ENCODE data around the gene DNAH17. TPM values are rescaled to one million over a fixed set of nuclear protein-coding genes. Genes with fewer than 3 reads are reported as not detected.

DNAH17 gene
- total and polyA plus RNA-seq, 2 of the 13 experiments (the other 11 are each of a cell fraction or from before 2014, with no cell fraction given), result 0.86 to 1.6 TPM

DNA sequence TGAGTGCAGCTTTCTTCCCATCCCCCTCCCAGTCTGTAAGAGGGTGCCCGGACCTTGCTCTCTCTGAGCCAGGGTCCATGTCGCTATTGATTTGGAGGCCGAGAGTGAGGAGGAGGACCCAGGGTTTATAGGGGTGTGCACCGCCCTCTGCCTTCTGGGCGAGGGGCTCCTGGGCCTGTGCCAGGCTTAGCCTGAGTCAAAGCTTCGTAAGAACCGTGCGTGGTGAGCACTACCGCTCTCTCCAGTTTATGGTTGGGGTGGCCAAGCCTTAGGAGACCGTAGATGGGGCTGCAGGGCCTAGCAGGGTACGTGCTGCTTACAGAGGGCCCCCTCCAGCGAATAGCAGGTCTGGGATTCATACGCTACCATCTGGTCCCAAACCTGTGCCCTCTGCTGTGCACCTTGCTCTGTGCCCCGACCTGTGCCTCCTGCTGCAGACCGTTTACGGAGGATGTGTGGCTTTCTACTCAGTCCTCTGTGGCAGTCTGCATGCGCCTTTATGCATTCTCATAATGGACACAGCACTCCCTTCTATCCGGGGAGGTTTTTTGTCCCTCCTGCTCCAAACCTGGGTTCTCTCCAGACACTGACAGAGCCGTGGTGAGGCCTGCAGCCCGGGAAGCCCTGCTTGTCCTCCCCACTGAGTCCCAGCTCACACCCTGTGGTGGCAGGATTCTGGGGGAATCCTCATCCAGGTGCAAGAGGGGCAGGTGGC, 144.0 kb downstream of the DNAH17 start (continued):
- TF ChIP-seq, protein P1, sequence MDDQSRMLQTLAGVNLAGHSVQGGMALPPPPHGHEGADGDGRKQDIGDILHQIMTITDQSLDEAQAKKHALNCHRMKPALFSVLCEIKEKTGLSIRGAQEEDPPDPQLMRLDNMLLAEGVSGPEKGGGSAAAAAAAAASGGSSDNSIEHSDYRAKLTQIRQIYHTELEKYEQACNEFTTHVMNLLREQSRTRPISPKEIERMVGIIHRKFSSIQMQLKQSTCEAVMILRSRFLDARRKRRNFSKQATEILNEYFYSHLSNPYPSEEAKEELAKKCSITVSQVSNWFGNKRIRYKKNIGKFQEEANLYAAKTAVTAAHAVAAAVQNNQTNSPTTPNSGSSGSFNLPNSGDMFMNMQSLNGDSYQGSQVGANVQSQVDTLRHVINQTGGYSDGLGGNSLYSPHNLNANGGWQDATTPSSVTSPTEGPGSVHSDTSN (CRISPR knock-in tag; IDR thresholded peaks at IDR 0.05; ENCODE audit: borderline replicate concordance), result no peak
- TF ChIP-seq IRF2 (CRISPR knock-in tag; IDR thresholded peaks at IDR 0.05), result no peak
- TF ChIP-seq MEIS2 (CRISPR knock-in tag; IDR thresholded peaks at IDR 0.05), result no peak
- TF ChIP-seq ATRX (CRISPR knock-in tag; IDR thresholded peaks at IDR 0.05; ENCODE audit: borderline replicate concordance), result no peak; the same call in 1 of the 2 replicates
- no peak for TF ChIP-seq NFYB (CRISPR knock-in tag; IDR thresholded peaks at IDR 0.05)
- no peak for TF ChIP-seq RBFOX2 (IDR thresholded peaks at IDR 0.05; ENCODE audit: low read depth, low read length)
- peak; percentile 88 for TF ChIP-seq ZBTB7A (CRISPR knock-in tag; IDR thresholded peaks at IDR 0.05)
- TF ChIP-seq ZNF564 (CRISPR knock-in tag; IDR thresholded peaks at IDR 0.05), result no peak
- TF ChIP-seq FIP1L1 (IDR thresholded peaks at IDR 0.05; ENCODE audit: borderline replicate concordance, insufficient read depth, low read depth, low read length), result no peak
- peak; percentile 86 for TF ChIP-seq ZBTB38 (CRISPR knock-in tag; IDR thresholded peaks at IDR 0.05)
- no peak for TF ChIP-seq NKX3-1 (CRISPR knock-in tag; IDR thresholded peaks at IDR 0.05)
- TF ChIP-seq IRX3 (CRISPR knock-in tag; IDR thresholded peaks at IDR 0.05; ENCODE audit: borderline replicate concordance, low read depth), result no peak
- TF ChIP-seq KDM6A (CRISPR knock-in tag; IDR thresholded peaks at IDR 0.05; ENCODE audit: low read depth), result peak; percentile 79
- TF ChIP-seq, protein P2, sequence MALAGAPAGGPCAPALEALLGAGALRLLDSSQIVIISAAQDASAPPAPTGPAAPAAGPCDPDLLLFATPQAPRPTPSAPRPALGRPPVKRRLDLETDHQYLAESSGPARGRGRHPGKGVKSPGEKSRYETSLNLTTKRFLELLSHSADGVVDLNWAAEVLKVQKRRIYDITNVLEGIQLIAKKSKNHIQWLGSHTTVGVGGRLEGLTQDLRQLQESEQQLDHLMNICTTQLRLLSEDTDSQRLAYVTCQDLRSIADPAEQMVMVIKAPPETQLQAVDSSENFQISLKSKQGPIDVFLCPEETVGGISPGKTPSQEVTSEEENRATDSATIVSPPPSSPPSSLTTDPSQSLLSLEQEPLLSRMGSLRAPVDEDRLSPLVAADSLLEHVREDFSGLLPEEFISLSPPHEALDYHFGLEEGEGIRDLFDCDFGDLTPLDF (CRISPR knock-in tag; IDR thresholded peaks at IDR 0.05), result no peak
- no peak for TF ChIP-seq NR2F1 (CRISPR knock-in tag; IDR thresholded peaks at IDR 0.05)
- peak; percentile 28; the same call in 1 of the 2 replicates for TF ChIP-seq ZNF746 (CRISPR knock-in tag; IDR thresholded peaks at IDR 0.05)
- TF ChIP-seq, protein P3, sequence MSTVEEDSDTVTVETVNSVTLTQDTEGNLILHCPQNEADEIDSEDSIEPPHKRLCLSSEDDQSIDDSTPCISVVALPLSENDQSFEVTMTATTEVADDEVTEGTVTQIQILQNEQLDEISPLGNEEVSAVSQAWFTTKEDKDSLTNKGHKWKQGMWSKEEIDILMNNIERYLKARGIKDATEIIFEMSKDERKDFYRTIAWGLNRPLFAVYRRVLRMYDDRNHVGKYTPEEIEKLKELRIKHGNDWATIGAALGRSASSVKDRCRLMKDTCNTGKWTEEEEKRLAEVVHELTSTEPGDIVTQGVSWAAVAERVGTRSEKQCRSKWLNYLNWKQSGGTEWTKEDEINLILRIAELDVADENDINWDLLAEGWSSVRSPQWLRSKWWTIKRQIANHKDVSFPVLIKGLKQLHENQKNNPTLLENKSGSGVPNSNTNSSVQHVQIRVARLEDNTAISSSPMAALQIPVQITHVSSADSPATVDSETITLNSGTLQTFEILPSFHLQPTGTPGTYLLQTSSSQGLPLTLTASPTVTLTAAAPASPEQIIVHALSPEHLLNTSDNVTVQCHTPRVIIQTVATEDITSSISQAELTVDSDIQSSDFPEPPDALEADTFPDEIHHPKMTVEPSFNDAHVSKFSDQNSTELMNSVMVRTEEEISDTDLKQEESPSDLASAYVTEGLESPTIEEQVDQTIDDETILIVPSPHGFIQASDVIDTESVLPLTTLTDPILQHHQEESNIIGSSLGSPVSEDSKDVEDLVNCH (CRISPR knock-in tag; IDR thresholded peaks at IDR 0.05), result no peak
- 0 out of 2 replicates have a peak, but pooled peaks have one; percentile 75 for TF ChIP-seq NCOA1 (CRISPR knock-in tag; IDR thresholded peaks at IDR 0.05)
- no peak for TF ChIP-seq ZNF557 (CRISPR knock-in tag; IDR thresholded peaks at IDR 0.05)
- TF ChIP-seq SPEN (CRISPR knock-in tag; IDR thresholded peaks at IDR 0.05; ENCODE audit: low read depth), result peak; percentile 74; the same call in 1 of the 2 replicates
- no peak for TF ChIP-seq ZNF101 (CRISPR knock-in tag; IDR thresholded peaks at IDR 0.05; ENCODE audit: borderline replicate concordance, low read depth)
- TF ChIP-seq, protein P4, sequence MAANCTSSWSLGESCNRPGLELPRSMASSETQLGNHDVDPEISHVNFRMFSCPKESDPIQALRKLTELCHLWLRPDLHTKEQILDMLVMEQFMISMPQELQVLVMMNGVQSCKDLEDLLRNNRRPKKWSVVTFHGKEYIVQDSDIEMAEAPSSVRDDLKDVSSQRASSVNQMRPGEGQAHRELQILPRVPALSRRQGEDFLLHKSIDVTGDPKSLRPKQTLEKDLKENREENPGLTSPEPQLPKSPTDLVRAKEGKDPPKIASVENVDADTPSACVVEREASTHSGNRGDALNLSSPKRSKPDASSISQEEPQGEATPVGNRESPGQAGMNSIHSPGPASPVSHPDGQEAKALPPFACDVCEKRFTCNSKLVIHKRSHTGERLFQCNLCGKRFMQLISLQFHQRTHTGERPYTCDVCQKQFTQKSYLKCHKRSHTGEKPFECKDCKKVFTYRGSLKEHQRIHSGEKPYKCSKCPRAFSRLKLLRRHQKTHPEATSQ (CRISPR knock-in tag; IDR thresholded peaks at IDR 0.05; ENCODE audit: borderline replicate concordance), result no peak
- no peak for TF ChIP-seq ZNF20 (CRISPR knock-in tag; IDR thresholded peaks at IDR 0.05)
- no peak for TF ChIP-seq ZNF782 (CRISPR knock-in tag; IDR thresholded peaks at IDR 0.05; ENCODE audit: borderline replicate concordance)
- no peak for TF ChIP-seq ZKSCAN8 (CRISPR knock-in tag; IDR thresholded peaks at IDR 0.05; ENCODE audit: borderline replicate concordance)

Data from HepG2 (cell line).